ENCODE results near the gene ACTR1A. TPM values are rescaled to one million over a fixed set of nuclear protein-coding genes. Genes with fewer than 3 reads are reported as not detected.
"Not testable (repeated sequence)": the region's sequence is repeated elsewhere in the genome, so short reads cannot be mapped to it uniquely, and the experiment has no call there.

Gene ACTR1A
- total RNA-seq, 1 experiment from 2014 or later: 179 TPM

- DNase-seq (ENCODE audit: low read depth): not testable (repeated sequence)
Measured at GRCh38 chr10:102454662-102455487, 47.6 kb downstream of the ACTR1A start.

- DNase-seq (ENCODE audit: low read depth): no peak
Measured at GRCh38 chr10:102453502-102453901, 49.0 kb downstream of the ACTR1A start.

- peak; percentile 86 for DNase-seq (ENCODE audit: low read depth)
Measured at GRCh38 chr10:102452672-102453340, 49.7 kb downstream of the ACTR1A start.

- DNase-seq (ENCODE audit: low read depth): no peak
Measured at GRCh38 chr10:102451105-102451969, 51.2 kb downstream of the ACTR1A start, which contains the start of gene C10orf95. Gene C10orf95, minus strand, starts transcription at chr10:102451543. Its CDS starts 450 bp downstream, at chr10:102451093.

GRCh38 chr10:102450374-102451104, 52.0 kb downstream of the ACTR1A start:
- DNase-seq (ENCODE audit: low read depth): peak; percentile 76

- DNase-seq (ENCODE audit: low read depth): no peak
Measured at GRCh38 chr10:102450124-102450373, 52.5 kb downstream of the ACTR1A start.

- peak; percentile 24 for DNase-seq (ENCODE audit: low read depth)
Measured at GRCh38 chr10:102449321-102450123, 53.0 kb downstream of the ACTR1A start.

- no peak for DNase-seq (ENCODE audit: low read depth)
Measured at GRCh38 chr10:102444851-102445250, 57.7 kb downstream of the ACTR1A start.

- no peak for DNase-seq (ENCODE audit: low read depth)
Measured at GRCh38 chr10:102438374-102438773, 64.1 kb downstream of the ACTR1A start.

GRCh38 chr10:102437515-102437914, 65.0 kb downstream of the ACTR1A start:
- DNase-seq (ENCODE audit: low read depth): no peak

GRCh38 chr10:102436312-102436711, 66.2 kb downstream of the ACTR1A start:
- no peak for DNase-seq (ENCODE audit: low read depth)

- DNase-seq (ENCODE audit: low read depth): no peak
Measured at GRCh38 chr10:102435529-102436233, 66.8 kb downstream of the ACTR1A start.

- no peak for DNase-seq (ENCODE audit: low read depth)
Measured at GRCh38 chr10:102435133-102435497, 67.4 kb downstream of the ACTR1A start.

GRCh38 chr10:102434394-102435132, 67.9 kb downstream of the ACTR1A start:
- no peak for DNase-seq (ENCODE audit: low read depth)

GRCh38 chr10:102433619-102434046, 68.9 kb downstream of the ACTR1A start:
- DNase-seq (ENCODE audit: low read depth): no peak

GRCh38 chr10:102432162-102432950, 70.2 kb downstream of the ACTR1A start, which contains the start of gene CUEDC2:
Gene CUEDC2, minus strand, starts transcription at chr10:102432574. Its CDS starts 7,386 bp downstream, at chr10:102425188.
- DNase-seq (ENCODE audit: low read depth): peak; percentile 95

- DNase-seq (ENCODE audit: low read depth): peak; percentile 38
Measured at GRCh38 chr10:102431452-102432124, 70.9 kb downstream of the ACTR1A start.

- DNase-seq (ENCODE audit: low read depth): no peak
Measured at GRCh38 chr10:102429468-102429867, 73.0 kb downstream of the ACTR1A start.

All from RPMI7951 (cell line).